ENCODE measurements around the gene STPG2. TPM values are rescaled to one million over a fixed set of nuclear protein-coding genes. Genes with fewer than 3 reads are reported as not detected.
A peak's percentile ranks its signal among the peaks of the same experiment; 100 is the strongest.

The STPG2 gene
- total RNA-seq, 5 donors from 2014 or later (not counting 1 experiment from before 2014, with no cell fraction given), result 0.19 to 0.35 (median 0.26) TPM; not detected in 2

DNA sequence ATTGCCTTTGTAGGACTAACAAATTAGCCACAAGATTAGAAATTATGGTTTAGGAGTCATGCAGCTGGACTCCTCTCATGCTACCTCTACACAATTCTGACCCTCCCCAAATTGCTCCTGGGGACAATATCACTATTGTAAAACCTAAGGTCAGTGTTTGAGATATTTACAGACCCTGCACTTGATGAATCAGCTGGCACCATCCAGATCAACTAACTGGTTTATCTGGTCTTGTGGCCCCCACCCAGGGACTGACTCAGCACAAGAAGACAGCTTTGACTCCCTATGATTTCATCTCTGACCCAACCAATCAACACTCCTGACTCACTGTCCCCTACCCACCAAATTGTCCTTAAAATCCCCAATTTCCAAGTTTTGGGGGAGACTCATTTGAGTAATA lies 192.4 kb downstream of the STPG2 start:
- H3K27me3 Mint-ChIP-seq, result peaks cover 0 to 2% of the 10 kb centered on the region in 2 donors
- Histone ChIP-seq H3K9me3 (no peaks in the 10 kb centered on the region), H3K27ac (ENCODE audit: low read length) (no peak overlapping the region), H3K27me3 (replicated peaks in 1 of 2; ENCODE audit: control insufficient read depth in 2 of 2, extremely low read depth in 1 of 2, insufficient read depth in 2 of 2, low read length in 1 of 2) (no peaks in the 10 kb centered on the region), H3K4me1 (ENCODE audit: control insufficient read depth in 1 of 2, extremely low read depth in 1 of 2, insufficient read depth in 2 of 2, low read length in 2 of 2) (no peaks in the 10 kb centered on the region), H3K36me3 (ENCODE audit: control insufficient read depth in 2 of 2, extremely low read depth in 1 of 2, insufficient read depth in 1 of 2, low read length in 1 of 2) (no peaks in the 10 kb centered on the region), H3K4me3 (ENCODE audit: control insufficient read depth in 1 of 2, extremely low read depth in 1 of 2, low read length in 1 of 2) (no peak overlapping the region)
- H3K9me3 Mint-ChIP-seq, result peaks cover 0 to 13% (median 12%) of the 10 kb centered on the region in 3 donors
- no peak overlapping the region for H3K4me3 Mint-ChIP-seq
- ChIA-PET CTCF (no interaction called here), POLR2A (no interaction called here)
- H3K27ac Mint-ChIP-seq, result no peak overlapping the region
- no peak for DNase-seq
- no peaks in the 10 kb centered on the region for H3K36me3 Mint-ChIP-seq
- no peaks in the 10 kb centered on the region for H3K4me1 Mint-ChIP-seq
- ATAC-seq (replicated peaks in 1 of 4), result no peak

DNA sequence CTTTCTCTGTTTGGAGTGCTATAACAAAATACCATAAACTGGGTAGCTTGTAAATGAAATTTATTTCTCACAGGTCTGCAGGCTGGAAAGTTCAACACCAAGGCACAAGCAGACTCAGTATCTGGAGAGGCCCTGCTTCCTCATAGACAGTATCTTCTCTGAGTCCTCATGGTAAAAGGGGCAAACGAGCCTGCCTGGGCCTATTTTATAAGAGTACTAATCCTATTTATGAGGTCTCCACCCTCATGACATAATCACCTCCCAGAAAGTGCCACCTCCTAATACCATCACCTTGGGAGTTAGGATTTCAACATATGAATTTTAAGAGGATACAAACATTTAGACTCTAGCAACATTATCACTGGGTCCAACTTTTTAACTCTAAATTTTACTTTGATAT lies 200.3 kb downstream of the STPG2 start:
- no peak overlapping the region for H3K27ac ChIP-seq (ENCODE audit: low read length)
- no peaks in the 10 kb centered on the region for H3K4me1 ChIP-seq (ENCODE audit: control insufficient read depth in 1 of 2, extremely low read depth in 1 of 2, insufficient read depth in 2 of 2, low read length in 2 of 2)
- no peak overlapping the region for H3K4me3 Mint-ChIP-seq
- POLR2A ChIA-PET, result no interaction called here
- H3K27me3 ChIP-seq (replicated peaks in 1 of 2; ENCODE audit: control insufficient read depth in 2 of 2, extremely low read depth in 1 of 2, insufficient read depth in 2 of 2, low read length in 1 of 2), result no peaks in the 10 kb centered on the region
- CTCF ChIA-PET, result no interaction called here
- H3K9me3 Mint-ChIP-seq, result peaks cover 14 to 27% (median 26%) of the 10 kb centered on the region in 3 donors
- H3K27me3 Mint-ChIP-seq, result no peaks in the 10 kb centered on the region
- WGBS (ENCODE audit: insufficient coverage), result no CpG with 5 or more reads among the region's 1 CpG
- no peaks in the 10 kb centered on the region for H3K36me3 ChIP-seq (ENCODE audit: control insufficient read depth in 2 of 2, extremely low read depth in 1 of 2, insufficient read depth in 1 of 2, low read length in 1 of 2)
- ATAC-seq (replicated peaks in 1 of 4) (no peak), DNase-seq (no peak)
- no peaks in the 10 kb centered on the region for H3K4me1 Mint-ChIP-seq
- no peaks in the 10 kb centered on the region for H3K36me3 Mint-ChIP-seq
- H3K27ac Mint-ChIP-seq, result no peak overlapping the region
- H3K4me3 ChIP-seq (ENCODE audit: control insufficient read depth in 1 of 2, extremely low read depth in 1 of 2, low read length in 1 of 2), result no peak overlapping the region
- H3K9me3 ChIP-seq, result no peaks in the 10 kb centered on the region

DNA sequence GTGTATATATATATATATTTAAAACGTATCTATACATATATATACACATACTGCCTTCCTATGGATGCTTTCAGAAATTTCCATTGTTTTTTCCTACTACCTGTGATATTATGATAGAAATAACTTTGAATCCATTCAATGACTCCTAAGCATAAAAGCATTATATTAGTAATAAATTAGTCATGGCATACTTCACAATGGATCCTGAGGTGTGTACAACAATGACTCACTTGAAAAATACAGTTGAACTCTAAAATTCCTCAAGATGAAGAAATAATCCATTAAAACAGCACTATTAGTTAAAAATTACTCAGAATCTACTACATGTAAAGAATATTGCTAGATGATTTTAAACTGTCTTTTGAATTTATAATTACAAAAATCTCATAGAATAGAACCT lies 201.1 kb downstream of the STPG2 start:
- no CpG with 5 or more reads among the region's 1 CpG for WGBS (ENCODE audit: insufficient coverage)
- no peak overlapping the region for H3K4me3 Mint-ChIP-seq
- no peaks in the 10 kb centered on the region for H3K4me1 ChIP-seq (ENCODE audit: control insufficient read depth in 1 of 2, extremely low read depth in 1 of 2, insufficient read depth in 2 of 2, low read length in 2 of 2)
- CTCF ChIA-PET, result no interaction called here
- no peaks in the 10 kb centered on the region for H3K36me3 Mint-ChIP-seq
- ATAC-seq (replicated peaks in 1 of 4), result no peak
- no peaks in the 10 kb centered on the region for H3K27me3 ChIP-seq (replicated peaks in 1 of 2; ENCODE audit: control insufficient read depth in 2 of 2, extremely low read depth in 1 of 2, insufficient read depth in 2 of 2, low read length in 1 of 2)
- no peaks in the 10 kb centered on the region for H3K4me1 Mint-ChIP-seq
- POLR2A ChIA-PET, result no interaction called here
- H3K9me3 ChIP-seq, result no peaks in the 10 kb centered on the region
- DNase-seq, result no peak
- no peak overlapping the region for H3K27ac ChIP-seq (ENCODE audit: low read length)
- peaks cover 17 to 29% (median 28%) of the 10 kb centered on the region in 3 donors for H3K9me3 Mint-ChIP-seq
- no peaks in the 10 kb centered on the region for H3K36me3 ChIP-seq (ENCODE audit: control insufficient read depth in 2 of 2, extremely low read depth in 1 of 2, insufficient read depth in 1 of 2, low read length in 1 of 2)
- no peaks in the 10 kb centered on the region for H3K27me3 Mint-ChIP-seq
- H3K4me3 ChIP-seq (ENCODE audit: control insufficient read depth in 1 of 2, extremely low read depth in 1 of 2, low read length in 1 of 2), result no peak overlapping the region
- H3K27ac Mint-ChIP-seq, result no peak overlapping the region

DNA sequence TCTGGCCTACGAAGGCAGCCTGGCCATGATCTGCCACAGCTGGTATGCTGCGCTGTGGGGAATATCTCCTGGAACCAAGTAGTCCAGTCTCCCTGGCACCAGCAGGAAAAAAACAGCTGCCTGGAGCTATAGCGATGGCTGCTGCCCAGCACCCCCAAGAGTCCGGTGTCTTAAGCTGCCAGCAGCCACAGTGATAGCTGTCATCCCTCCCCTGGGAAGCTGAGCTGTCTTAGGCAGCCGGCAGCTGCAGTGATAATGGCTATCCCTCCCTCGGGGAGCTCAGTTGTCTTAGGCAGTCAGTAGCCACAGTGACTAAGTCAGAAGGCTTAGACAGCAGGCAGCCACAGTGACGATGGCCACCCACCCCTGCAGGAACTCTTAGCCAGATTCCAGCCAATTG lies 205.1 kb downstream of the STPG2 start:
- Histone ChIP-seq H3K36me3 (ENCODE audit: control insufficient read depth in 2 of 2, extremely low read depth in 1 of 2, insufficient read depth in 1 of 2, low read length in 1 of 2) (no peaks in the 10 kb centered on the region), H3K4me1 (ENCODE audit: control insufficient read depth in 1 of 2, extremely low read depth in 1 of 2, insufficient read depth in 2 of 2, low read length in 2 of 2) (no peaks in the 10 kb centered on the region), H3K27me3 (replicated peaks in 1 of 2; ENCODE audit: control insufficient read depth in 2 of 2, extremely low read depth in 1 of 2, insufficient read depth in 2 of 2, low read length in 1 of 2) (no peaks in the 10 kb centered on the region), H3K9me3 (no peaks in the 10 kb centered on the region), H3K27ac (ENCODE audit: low read length) (no peak overlapping the region), H3K4me3 (ENCODE audit: control insufficient read depth in 1 of 2, extremely low read depth in 1 of 2, low read length in 1 of 2) (no peak overlapping the region)
- DNase-seq (no peak), ATAC-seq (replicated peaks in 1 of 4) (no peak)
- no peaks in the 10 kb centered on the region for H3K4me1 Mint-ChIP-seq
- no peaks in the 10 kb centered on the region for H3K36me3 Mint-ChIP-seq
- H3K27ac Mint-ChIP-seq, result no peak overlapping the region
- ChIA-PET CTCF (no interaction called here), POLR2A (no interaction called here)
- H3K4me3 Mint-ChIP-seq, result no peak overlapping the region
- WGBS (ENCODE audit: insufficient coverage), result 92% methylated on average over 6 of the region's 7 CpGs
- no peaks in the 10 kb centered on the region for H3K27me3 Mint-ChIP-seq
- H3K9me3 Mint-ChIP-seq, result peaks cover 35 to 56% (median 38%) of the 10 kb centered on the region in 3 donors

DNA sequence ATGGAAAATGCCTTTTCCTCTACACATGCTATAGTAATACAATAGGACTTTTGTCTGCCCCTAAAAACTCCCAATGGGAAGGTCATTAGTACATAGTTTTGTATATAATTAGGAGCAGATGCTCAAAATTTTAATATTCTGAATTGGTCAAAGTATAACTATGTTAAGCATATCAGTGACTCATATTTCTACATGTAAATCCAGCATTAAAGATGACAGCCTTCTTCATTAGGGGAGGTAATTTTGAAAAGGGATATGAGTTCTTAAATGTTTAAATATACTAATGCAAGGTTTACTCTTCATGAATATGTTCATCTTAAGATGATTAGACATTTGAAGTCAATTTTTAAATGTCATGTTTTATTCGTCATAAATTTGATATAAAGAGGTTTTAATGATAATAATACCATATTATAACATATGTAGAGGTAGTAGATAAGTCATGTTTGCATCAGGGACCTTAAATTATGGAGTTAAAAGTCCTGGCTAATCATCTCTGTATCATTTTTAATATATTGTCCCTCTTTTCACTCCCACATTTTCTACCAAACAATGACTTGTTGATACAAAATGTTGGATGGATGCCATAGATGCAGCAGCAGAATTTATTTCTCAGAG lies 218.8 kb downstream of the STPG2 start:
- CTCF ChIA-PET, result no interaction called here
- H3K9me3 ChIP-seq, result no peaks in the 10 kb centered on the region
- no peaks in the 10 kb centered on the region for H3K27me3 ChIP-seq (replicated peaks in 1 of 2; ENCODE audit: control insufficient read depth in 2 of 2, extremely low read depth in 1 of 2, insufficient read depth in 2 of 2, low read length in 1 of 2)
- H3K27ac ChIP-seq (ENCODE audit: low read length), result no peak overlapping the region
- no peak overlapping the region for H3K4me3 Mint-ChIP-seq
- no peak for DNase-seq
- no peaks in the 10 kb centered on the region for H3K36me3 ChIP-seq (ENCODE audit: control insufficient read depth in 2 of 2, extremely low read depth in 1 of 2, insufficient read depth in 1 of 2, low read length in 1 of 2)
- H3K4me1 Mint-ChIP-seq, result no peaks in the 10 kb centered on the region
- H3K36me3 Mint-ChIP-seq, result no peaks in the 10 kb centered on the region
- H3K4me3 ChIP-seq (ENCODE audit: control insufficient read depth in 1 of 2, extremely low read depth in 1 of 2, low read length in 1 of 2), result no peak overlapping the region
- no peaks in the 10 kb centered on the region for H3K27me3 Mint-ChIP-seq
- no peak overlapping the region for H3K27ac Mint-ChIP-seq
- H3K4me1 ChIP-seq (ENCODE audit: control insufficient read depth in 1 of 2, extremely low read depth in 1 of 2, insufficient read depth in 2 of 2, low read length in 2 of 2), result no peaks in the 10 kb centered on the region
- POLR2A ChIA-PET, result no interaction called here
- H3K9me3 Mint-ChIP-seq, result peaks cover 3 to 9% (median 8%) of the 10 kb centered on the region in 3 donors
- no peak for ATAC-seq (replicated peaks in 1 of 4)
- no CpG with 5 or more reads among the region's 1 CpG for WGBS (ENCODE audit: insufficient coverage)

DNA sequence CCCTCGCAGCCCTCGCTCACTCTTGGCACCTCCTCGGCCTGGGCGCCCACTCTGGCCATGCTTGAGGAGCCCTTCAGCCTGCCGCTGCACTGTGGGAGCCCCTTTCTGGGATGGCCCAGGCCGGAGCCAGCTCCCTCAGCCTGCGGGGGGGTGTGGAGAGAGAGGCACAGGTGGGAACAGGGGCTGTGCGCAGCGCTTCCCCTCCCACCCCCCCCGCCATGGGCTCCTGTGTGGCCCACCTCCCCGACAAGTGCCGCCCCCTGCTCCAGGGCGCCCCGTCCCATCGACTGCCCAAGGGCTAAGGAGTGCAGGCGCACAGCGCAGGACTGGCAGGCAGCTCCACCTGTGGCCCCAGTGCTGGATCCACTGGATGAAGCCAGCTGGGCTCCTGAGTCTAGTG lies 220.2 kb downstream of the STPG2 start:
- Histone ChIP-seq H3K4me3 (ENCODE audit: control insufficient read depth in 1 of 2, extremely low read depth in 1 of 2, low read length in 1 of 2) (no peak overlapping the region), H3K27me3 (replicated peaks in 1 of 2; ENCODE audit: control insufficient read depth in 2 of 2, extremely low read depth in 1 of 2, insufficient read depth in 2 of 2, low read length in 1 of 2) (no peaks in the 10 kb centered on the region), H3K4me1 (ENCODE audit: control insufficient read depth in 1 of 2, extremely low read depth in 1 of 2, insufficient read depth in 2 of 2, low read length in 2 of 2) (no peaks in the 10 kb centered on the region), H3K36me3 (ENCODE audit: control insufficient read depth in 2 of 2, extremely low read depth in 1 of 2, insufficient read depth in 1 of 2, low read length in 1 of 2) (no peaks in the 10 kb centered on the region), H3K27ac (ENCODE audit: low read length) (no peak overlapping the region), H3K9me3 (no peaks in the 10 kb centered on the region)
- ChIA-PET CTCF (no interaction called here), POLR2A (no interaction called here)
- no peaks in the 10 kb centered on the region for H3K4me1 Mint-ChIP-seq
- no peak for ATAC-seq (replicated peaks in 1 of 4)
- no peaks in the 10 kb centered on the region for H3K27me3 Mint-ChIP-seq
- DNase-seq, result peak in 1 of 35 experiments; percentile 0
- WGBS (ENCODE audit: insufficient coverage), result 94% methylated on average over 10 of the region's 17 CpGs
- H3K4me3 Mint-ChIP-seq, result no peak overlapping the region
- peaks cover 3 to 9% (median 4%) of the 10 kb centered on the region in 3 donors for H3K9me3 Mint-ChIP-seq
- no peak overlapping the region for H3K27ac Mint-ChIP-seq
- H3K36me3 Mint-ChIP-seq, result no peaks in the 10 kb centered on the region

DNA sequence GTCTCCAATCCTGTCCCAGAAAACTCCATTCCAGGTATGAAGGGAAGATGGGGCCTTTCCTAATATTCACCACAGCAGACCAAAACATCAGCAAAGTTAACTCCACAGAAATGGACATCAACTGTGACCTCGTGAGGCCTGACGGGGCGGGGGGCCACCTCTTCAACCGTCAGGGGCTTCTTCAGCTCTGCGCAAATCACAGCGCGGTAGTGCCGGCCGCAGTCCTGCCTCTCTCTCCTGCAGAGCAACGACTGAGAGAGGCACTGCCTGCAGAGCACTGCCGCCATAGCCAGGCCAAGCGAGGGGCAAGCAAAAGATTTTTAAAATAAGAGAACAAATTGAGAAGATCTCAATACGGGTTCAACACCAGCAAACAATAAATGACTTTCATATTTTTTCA lies 226.2 kb downstream of the STPG2 start:
- no peak overlapping the region for H3K27ac ChIP-seq (ENCODE audit: low read length)
- H3K4me3 ChIP-seq (ENCODE audit: control insufficient read depth in 1 of 2, extremely low read depth in 1 of 2, low read length in 1 of 2), result no peak overlapping the region
- no peaks in the 10 kb centered on the region for H3K36me3 Mint-ChIP-seq
- H3K9me3 ChIP-seq, result no peaks in the 10 kb centered on the region
- H3K36me3 ChIP-seq (ENCODE audit: control insufficient read depth in 2 of 2, extremely low read depth in 1 of 2, insufficient read depth in 1 of 2, low read length in 1 of 2), result no peaks in the 10 kb centered on the region
- ATAC-seq (replicated peaks in 1 of 4) (no peak), DNase-seq (no peak)
- no peaks in the 10 kb centered on the region for H3K27me3 ChIP-seq (replicated peaks in 1 of 2; ENCODE audit: control insufficient read depth in 2 of 2, extremely low read depth in 1 of 2, insufficient read depth in 2 of 2, low read length in 1 of 2)
- no peak overlapping the region for H3K27ac Mint-ChIP-seq
- H3K9me3 Mint-ChIP-seq, result peaks cover 9 to 21% (median 18%) of the 10 kb centered on the region in 3 donors
- POLR2A ChIA-PET, result no interaction called here
- H3K27me3 Mint-ChIP-seq, result no peaks in the 10 kb centered on the region
- WGBS (ENCODE audit: insufficient coverage), result 81% methylated on average over 4 of the region's 13 CpGs
- H3K4me3 Mint-ChIP-seq, result no peak overlapping the region
- CTCF ChIA-PET, result no interaction called here
- H3K4me1 Mint-ChIP-seq, result no peaks in the 10 kb centered on the region
- no peaks in the 10 kb centered on the region for H3K4me1 ChIP-seq (ENCODE audit: control insufficient read depth in 1 of 2, extremely low read depth in 1 of 2, insufficient read depth in 2 of 2, low read length in 2 of 2)

Measured in T-cell (primary cell).